Progenitor cell of endocrine pancreas (in vitro differentiated cells): ENCODE data around the gene CDC14A. TPM values are rescaled to one million over a fixed set of nuclear protein-coding genes. Genes with fewer than 3 reads are reported as not detected.

Experiments
- DNase-seq: peaks from one replicate; pipeline ENCODE4 v3.0.0; 2021; ENCODE audit warnings: low spot score; ENCODE audit not compliant: unreplicated experiment
- H3K27ac Mint-ChIP-seq: 2 replicates; pipeline ENCODE4 v1.8.0; 2021; ENCODE audit warnings: mild to moderate bottlenecking, moderate library complexity, mixed read lengths
- H3K27me3 Mint-ChIP-seq: 2 replicates; pipeline ENCODE4 v1.8.0; 2021; ENCODE audit warnings: mixed read lengths
- H3K36me3 Mint-ChIP-seq: 2 replicates; pipeline ENCODE4 v1.8.0; 2022; ENCODE audit warnings: mixed read lengths; ENCODE audit not compliant: insufficient read depth
- H3K4me1 Mint-ChIP-seq: 2 replicates; pipeline ENCODE4 v1.8.0; 2021; ENCODE audit warnings: low read depth, mixed read lengths
- H3K4me3 Mint-ChIP-seq: 2 replicates; pipeline ENCODE4 v1.8.0; 2021; ENCODE audit warnings: low read depth, mild to moderate bottlenecking, moderate library complexity, mixed read lengths
- H3K9me3 Mint-ChIP-seq: 2 replicates; pipeline ENCODE4 v1.8.0; 2021; ENCODE audit warnings: low read depth, mixed read lengths
- CTCF ChIP-seq: fragments of 200-600 bp; sonication (generic); IDR thresholded peaks from one replicate; pipeline ENCODE4 v1.5.0; 2021; ENCODE audit warnings: antibody characterized with exemption, mild to moderate bottlenecking; ENCODE audit not compliant: unreplicated experiment
- total RNA-seq: library from RNA; stranded (reverse); gene quantifications from 2 replicates; pipeline ENCODE4 v1.2.1, GENCODE V29; 2021

Gene CDC14A
- total RNA-seq, 1 donor from 2014 or later = 23.3 TPM

- no peaks in the 10 kb centered on the region for H3K27me3 Mint-ChIP-seq
- peak overlapping the region; percentile 19 for H3K27ac Mint-ChIP-seq
Observed at GRCh38 chr1:100380635-100381034, 28.3 kb downstream of the CDC14A start.

GRCh38 chr1:100382657-100383056 lies 30.4 kb downstream of the CDC14A start:
- H3K4me3 Mint-ChIP-seq = no peak overlapping the region
- H3K4me1 Mint-ChIP-seq = peaks cover 6% of the 10 kb centered on the region
- TF ChIP-seq CTCF = no peak
- H3K36me3 Mint-ChIP-seq = peaks cover 2% of the 10 kb centered on the region
- DNase-seq = no peak
- no peaks in the 10 kb centered on the region for H3K27me3 Mint-ChIP-seq
- no peak overlapping the region for H3K27ac Mint-ChIP-seq
- H3K9me3 Mint-ChIP-seq = no peaks in the 10 kb centered on the region

More at GRCh38 chr1:100380635-100381034, 28.3 kb downstream of the CDC14A start:
- no peak for DNase-seq
- TF ChIP-seq CTCF = no peak
- H3K36me3 Mint-ChIP-seq = peaks cover 5% of the 10 kb centered on the region
- no peaks in the 10 kb centered on the region for H3K9me3 Mint-ChIP-seq
- no peak overlapping the region for H3K4me3 Mint-ChIP-seq
- H3K4me1 Mint-ChIP-seq = peaks cover 10% of the 10 kb centered on the region

GRCh38 chr1:100383743-100384405 lies 31.6 kb downstream of the CDC14A start:
- H3K4me1 Mint-ChIP-seq = peaks cover 8% of the 10 kb centered on the region
- H3K36me3 Mint-ChIP-seq = no peaks in the 10 kb centered on the region
- DNase-seq = no peak
- H3K27me3 Mint-ChIP-seq = no peaks in the 10 kb centered on the region
- no peaks in the 10 kb centered on the region for H3K9me3 Mint-ChIP-seq
- peak overlapping the region; percentile 36 for H3K27ac Mint-ChIP-seq
- TF ChIP-seq CTCF = no peak
- no peak overlapping the region for H3K4me3 Mint-ChIP-seq

GRCh38 chr1:100387209-100387608 lies 34.9 kb downstream of the CDC14A start:
- Mint-ChIP-seq H3K4me1 (peaks cover 19% of the 10 kb centered on the region), H3K36me3 (peaks cover 1% of the 10 kb centered on the region)

More at GRCh38 chr1:100387209-100387608, 34.9 kb downstream of the CDC14A start:
- Mint-ChIP-seq H3K27me3 (no peaks in the 10 kb centered on the region), H3K4me3 (no peak overlapping the region), H3K9me3 (no peaks in the 10 kb centered on the region), H3K27ac (no peak overlapping the region)
- TF ChIP-seq CTCF = no peak
- DNase-seq = no peak
